ENCODE measurements around the gene LNPEP. TPM values are rescaled to one million over a fixed set of nuclear protein-coding genes. Genes with fewer than 3 reads are reported as not detected.

Gene LNPEP
- total and polyA plus RNA-seq, 2 of the 4 experiments (the other 2 are of a cell fraction) = 3.6 to 27.4 TPM

- Histone ChIP-seq H4K91ac (ENCODE audit: insufficient read depth, low read depth, low read length) (no peak overlapping the region), H3K9ac (ENCODE audit: low read depth, low read length) (no peak overlapping the region), H2BK20ac (ENCODE audit: low read depth, low read length) (no peak overlapping the region), H2BK120ac (ENCODE audit: low read depth, low read length) (no peak overlapping the region), H4K20me1 (ENCODE audit: insufficient read depth, low read length) (peaks cover 4% of the 10 kb centered on the region; the same call in 1 of the 2 replicates), H2BK5ac (ENCODE audit: low read depth, low read length, poor library complexity, severe bottlenecking) (no peak overlapping the region), H2BK15ac (ENCODE audit: low read depth, low read length) (no peak overlapping the region), H3K23ac (ENCODE audit: low read depth, low read length) (peak overlapping the region; percentile 17; the same call in 1 of the 2 replicates), H3K4me3 (ENCODE audit: insufficient read depth, low read depth, low read length) (no peak overlapping the region), H2AK5ac (ENCODE audit: low read depth, low read length) (no peak overlapping the region), H3K4me2 (ENCODE audit: low read depth, low read length) (no peak overlapping the region), H3K27ac (ENCODE audit: insufficient read depth, low read length) (no peak overlapping the region), H3K27me3 (ENCODE audit: control insufficient read depth, insufficient read depth, low read length) (no peaks in the 10 kb centered on the region; the same call in 1 of the 2 replicates), H3K9me3 (ENCODE audit: control insufficient read depth, insufficient read depth, low read length) (no peaks in the 10 kb centered on the region), H3K4me1 (ENCODE audit: control insufficient read depth, insufficient read depth, low read length) (peaks cover 4% of the 10 kb centered on the region), H3K56ac (ENCODE audit: extremely low read depth, insufficient read depth, low read length) (no peak overlapping the region), H2AK9ac (replicated peaks; ENCODE audit: low read depth, low read length, poor library complexity) (no peak overlapping the region), H4K5ac (ENCODE audit: low read depth, low read length) (no peak overlapping the region), H3K18ac (ENCODE audit: low read depth, low read length) (peak overlapping the region; percentile 52; the same call in 1 of the 2 replicates), H3K36me3 (ENCODE audit: control insufficient read depth, insufficient read depth, low read length) (no peaks in the 10 kb centered on the region), H3K9me1 (ENCODE audit: insufficient read depth, low read length) (peaks cover 9% of the 10 kb centered on the region), H3K79me1 (ENCODE audit: low read depth in 1 of 2, low read length in 2 of 2) (peaks cover 25 to 39% of the 10 kb centered on the region in 2 experiments), H3K4ac (ENCODE audit: low read depth, low read length) (no peak overlapping the region), H3K14ac (replicated peaks; ENCODE audit: low read depth, low read length) (no peak overlapping the region; the same call in 1 of the 2 replicates), H2AFZ (replicated peaks; ENCODE audit: low read length, poor library complexity) (no peak overlapping the region), H4K8ac (ENCODE audit: low read depth in 2 of 2, low read length in 2 of 2) (0 out of 4 replicates have a peak overlapping the region, but pooled peaks of 1 of the 2 experiments have one; percentile 28)
- DNase-seq (no peak), ATAC-seq (ENCODE audit: low read depth) (no peak)
- in situ Hi-C loops (cut with MboI; ENCODE audit: low sequenced_read_pairs) = no loop called here
- WGBS, 2 experiments (ENCODE audit: extremely low coverage in 2 of 2, insufficient read length in 1 of 2) = no CpG with 5 or more reads among the region's 2 CpGs
- BruUV-seq (replicated peaks) = no TSS peak
- ChIA-PET CTCF (interaction anchor here (1.1 kb wide), 1 partner anchor 9 kb away, joined by 8 read pairs; no protein-coding TSS in a partner anchor), POLR2A (ENCODE audit: unreplicated experiment) (no interaction called here)
- intact Hi-C loops (cut with micrococcal nuclease) = no loop called here
- dilution Hi-C loops (cut with HindIII; ENCODE audit: low sequenced_read_pairs, unreplicated experiment) = no loop called here
- no peak for TF ChIP-seq CHD1 (IDR thresholded peaks at IDR 0.05; ENCODE audit: low read depth, low read length)
- TF ChIP-seq CTCF (conservative IDR thresholded peaks at IDR 0.05; ENCODE audit: low read depth, low read length) = no peak
- no peak for TF ChIP-seq RAD21 (IDR thresholded peaks at IDR 0.05; ENCODE audit: low read length)
- no peak for TF ChIP-seq RCOR1 (IDR thresholded peaks at IDR 0.05; ENCODE audit: insufficient replicate concordance, low read length)
- no peak for TF ChIP-seq BHLHE40 (IDR thresholded peaks at IDR 0.05; ENCODE audit: low read depth, low read length)
- no peak for TF ChIP-seq NFE2L2 (IDR thresholded peaks at IDR 0.05; ENCODE audit: low read depth, low read length)
- no peak for TF ChIP-seq MAFK (IDR thresholded peaks at IDR 0.05; ENCODE audit: low read depth, low read length)
- no peak for TF ChIP-seq SMC3 (IDR thresholded peaks at IDR 0.05; ENCODE audit: low read depth, low read length)
- no peak for TF ChIP-seq USF2 (IDR thresholded peaks at IDR 0.05; ENCODE audit: low read depth, low read length)
- TF ChIP-seq POLR2A (IDR thresholded peaks at IDR 0.05; ENCODE audit: low read depth, low read length) = no peak
- TF ChIP-seq ELK1 (IDR thresholded peaks at IDR 0.05; ENCODE audit: borderline replicate concordance, low read depth, low read length) = no peak
- no peak for TF ChIP-seq CEBPB (IDR thresholded peaks at IDR 0.05; ENCODE audit: low read depth, low read length)
- TF ChIP-seq MAZ (IDR thresholded peaks at IDR 0.05; ENCODE audit: borderline replicate concordance, low read depth, low read length) = no peak
- no peak for TF ChIP-seq RFX5 (IDR thresholded peaks at IDR 0.05; ENCODE audit: low read depth, low read length)
- no peak for TF ChIP-seq MXI1 (IDR thresholded peaks at IDR 0.05; ENCODE audit: borderline replicate concordance, low read depth, low read length)
- no peak for TF ChIP-seq FOS (IDR thresholded peaks at IDR 0.05; ENCODE audit: low read depth, low read length)
These were observed 33.5 kb downstream of the LNPEP start for GRCh38 chr5:96969366-96969765.
